22Rv1 (cell line): Measurements from ENCODE around the gene FNTB.

Source experiments
- H3K27ac ChIP-seq: fragments of 450-650 bp; 2 replicates; pipeline ENCODE4 v1.5.1; 2017
- CTCF ChIP-seq: fragments of 450-650 bp; IDR thresholded peaks from 2 replicates; pipeline ENCODE4 v1.5.1; 2017; ENCODE audit warnings: mild to moderate bottlenecking
- ZFX ChIP-seq: fragments of 450-650 bp; IDR thresholded peaks from 2 replicates; pipeline ENCODE4 v1.6.1; 2017; ENCODE audit warnings: antibody characterized with exemption, borderline replicate concordance

FNTB gene

GRCh38 chr14:64983439-64984310, 3.0 kb upstream of the FNTB start:
- TF ChIP-seq CTCF: peak; percentile 89
- no peak for TF ChIP-seq ZFX
- H3K27ac ChIP-seq: no peak overlapping the region

GRCh38 chr14:64987438-64987767, 708 bp downstream of the FNTB start:
- no peak for TF ChIP-seq ZFX
- TF ChIP-seq CTCF: no peak

GRCh38 chr14:64990296-64990695, 3.6 kb downstream of the FNTB start:
- H3K27ac ChIP-seq: no peak overlapping the region
- no peak for TF ChIP-seq CTCF
- no peak for TF ChIP-seq ZFX

More at GRCh38 chr14:64987438-64987767, 708 bp downstream of the FNTB start:
- H3K27ac ChIP-seq: peak overlapping the region; percentile 78

- TF ChIP-seq ZFX (no peak), CTCF (no peak)
- H3K27ac ChIP-seq: no peak overlapping the region
Observed at GRCh38 chr14:64990939-64991338, 4.2 kb downstream of the FNTB start.

- no peak overlapping the region for H3K27ac ChIP-seq
- no peak for TF ChIP-seq ZFX
- no peak for TF ChIP-seq CTCF
Observed at GRCh38 chr14:64992328-64992885, 5.7 kb downstream of the FNTB start.

- no peak for TF ChIP-seq ZFX
- TF ChIP-seq CTCF: no peak
- no peak overlapping the region for H3K27ac ChIP-seq
Observed at GRCh38 chr14:64993266-64993930, 6.7 kb downstream of the FNTB start.

- no peak overlapping the region for H3K27ac ChIP-seq
- TF ChIP-seq ZFX (no peak), CTCF (no peak)
Observed at GRCh38 chr14:64994540-64994939, 7.8 kb downstream of the FNTB start.
